Measurements from ENCODE around the gene CARD11.

CARD11 gene

DNA sequence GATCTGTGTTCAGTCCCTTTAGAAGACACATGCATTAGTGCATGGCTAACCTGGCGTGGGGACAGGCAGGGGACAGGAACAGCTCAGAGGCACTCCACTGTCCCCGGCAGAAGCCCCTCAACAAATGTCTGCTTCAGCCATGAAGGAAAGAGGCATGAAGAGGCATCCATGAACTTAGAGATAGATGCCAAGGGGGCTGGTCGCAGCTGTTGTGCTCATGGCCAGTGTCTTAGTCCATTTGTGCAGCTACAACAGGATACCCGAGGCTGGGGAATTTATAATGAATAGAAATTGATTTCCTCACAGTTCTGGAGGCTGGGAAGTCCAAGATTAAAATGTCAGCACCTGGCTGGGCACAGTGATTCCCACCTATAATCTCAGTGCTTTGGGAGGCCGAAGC is 185.0 kb downstream of the CARD11 start:
- DNase-seq (ENCODE audit: low read depth, low spot score): no peak
- TF ChIP-seq, protein P1, sequence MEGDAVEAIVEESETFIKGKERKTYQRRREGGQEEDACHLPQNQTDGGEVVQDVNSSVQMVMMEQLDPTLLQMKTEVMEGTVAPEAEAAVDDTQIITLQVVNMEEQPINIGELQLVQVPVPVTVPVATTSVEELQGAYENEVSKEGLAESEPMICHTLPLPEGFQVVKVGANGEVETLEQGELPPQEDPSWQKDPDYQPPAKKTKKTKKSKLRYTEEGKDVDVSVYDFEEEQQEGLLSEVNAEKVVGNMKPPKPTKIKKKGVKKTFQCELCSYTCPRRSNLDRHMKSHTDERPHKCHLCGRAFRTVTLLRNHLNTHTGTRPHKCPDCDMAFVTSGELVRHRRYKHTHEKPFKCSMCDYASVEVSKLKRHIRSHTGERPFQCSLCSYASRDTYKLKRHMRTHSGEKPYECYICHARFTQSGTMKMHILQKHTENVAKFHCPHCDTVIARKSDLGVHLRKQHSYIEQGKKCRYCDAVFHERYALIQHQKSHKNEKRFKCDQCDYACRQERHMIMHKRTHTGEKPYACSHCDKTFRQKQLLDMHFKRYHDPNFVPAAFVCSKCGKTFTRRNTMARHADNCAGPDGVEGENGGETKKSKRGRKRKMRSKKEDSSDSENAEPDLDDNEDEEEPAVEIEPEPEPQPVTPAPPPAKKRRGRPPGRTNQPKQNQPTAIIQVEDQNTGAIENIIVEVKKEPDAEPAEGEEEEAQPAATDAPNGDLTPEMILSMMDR (IDR thresholded peaks at IDR 0.05; ENCODE audit: low read depth, low read length): no peak
- in situ Hi-C loops (cut with HindIII; ENCODE audit: low sequenced_read_pairs): no loop called here
- H3K4me3 ChIP-seq (ENCODE audit: low read depth, low read length): no peak overlapping the region

DNA sequence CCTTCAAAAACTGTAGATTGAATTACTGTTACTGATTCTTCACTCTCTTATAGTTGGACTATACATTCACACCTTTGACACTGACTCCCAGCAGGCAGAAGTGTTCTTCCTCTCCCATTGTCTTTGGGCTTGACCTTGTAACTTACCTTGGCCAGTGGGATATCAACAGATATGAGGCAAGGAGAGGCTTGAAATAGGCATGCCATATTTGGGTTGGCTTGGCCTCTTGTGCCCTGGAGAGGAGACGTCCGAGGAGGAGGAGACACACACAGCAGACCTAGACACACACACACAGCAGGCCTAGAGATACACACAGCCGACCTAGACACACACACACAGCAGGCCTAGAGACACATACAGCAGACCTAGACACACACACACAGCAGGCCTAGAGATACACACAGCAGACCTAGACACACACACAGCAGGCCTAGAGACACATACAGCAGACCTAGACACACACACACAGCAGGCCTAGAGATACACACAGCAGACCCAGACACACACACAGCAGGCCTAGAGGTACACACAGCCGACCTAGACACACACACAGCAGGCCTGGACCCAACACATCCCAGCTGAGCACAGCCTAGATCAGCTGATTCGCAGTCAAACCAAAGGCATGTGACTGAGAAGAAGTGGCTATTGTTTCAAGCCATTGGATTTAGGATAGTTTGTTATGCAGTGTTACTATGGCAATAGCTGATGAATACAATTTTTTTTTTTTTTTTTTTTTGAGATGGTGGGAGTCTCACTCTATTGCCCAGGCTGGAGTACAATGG is 187.1 kb downstream of the CARD11 start:
- in situ Hi-C loops (cut with HindIII; ENCODE audit: low sequenced_read_pairs): no loop called here
- TF ChIP-seq, protein P1 (IDR thresholded peaks at IDR 0.05; ENCODE audit: low read depth, low read length): no peak
- H3K4me3 ChIP-seq (ENCODE audit: low read depth, low read length): no peak overlapping the region
- no peak for DNase-seq (ENCODE audit: low read depth, low spot score)
